Measurements from ENCODE around the gene ADAM12. TPM values are rescaled to one million over a fixed set of nuclear protein-coding genes. Genes with fewer than 3 reads are reported as not detected.

Gene ADAM12
- total and polyA plus RNA-seq, 9 of the 15 experiments (the other 6 are each of a cell fraction or from before 2014, with no cell fraction given): not detected

DNA sequence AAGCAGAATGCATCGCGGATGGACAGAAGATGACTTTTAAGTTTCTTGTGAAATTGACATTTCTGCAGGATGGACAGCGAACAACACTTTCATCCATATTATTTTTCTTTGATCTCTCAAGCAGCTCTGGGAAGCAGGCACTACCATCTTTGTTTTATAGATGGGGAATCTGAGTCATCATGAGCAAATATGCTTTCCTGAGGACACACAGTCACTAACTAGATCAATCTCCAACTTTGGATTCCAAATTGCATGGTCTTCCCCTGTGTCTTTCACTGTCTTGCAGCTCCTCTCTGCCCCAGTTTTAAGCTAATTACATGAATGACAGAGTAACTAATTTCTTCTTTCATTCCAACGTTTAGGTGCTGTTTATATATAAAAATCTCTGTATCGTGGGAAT, 201.5 kb downstream of the ADAM12 start (continued):
- TF ChIP-seq, protein P1, sequence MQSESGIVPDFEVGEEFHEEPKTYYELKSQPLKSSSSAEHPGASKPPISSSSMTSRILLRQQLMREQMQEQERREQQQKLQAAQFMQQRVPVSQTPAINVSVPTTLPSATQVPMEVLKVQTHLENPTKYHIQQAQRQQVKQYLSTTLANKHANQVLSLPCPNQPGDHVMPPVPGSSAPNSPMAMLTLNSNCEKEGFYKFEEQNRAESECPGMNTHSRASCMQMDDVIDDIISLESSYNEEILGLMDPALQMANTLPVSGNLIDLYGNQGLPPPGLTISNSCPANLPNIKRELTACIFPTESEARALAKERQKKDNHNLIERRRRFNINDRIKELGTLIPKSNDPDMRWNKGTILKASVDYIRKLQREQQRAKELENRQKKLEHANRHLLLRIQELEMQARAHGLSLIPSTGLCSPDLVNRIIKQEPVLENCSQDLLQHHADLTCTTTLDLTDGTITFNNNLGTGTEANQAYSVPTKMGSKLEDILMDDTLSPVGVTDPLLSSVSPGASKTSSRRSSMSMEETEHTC (IDR thresholded peaks at IDR 0.05): no peak
- TF ChIP-seq THRAP3 (IDR thresholded peaks at IDR 0.05; ENCODE audit: borderline replicate concordance) (no peak), ZNF175 (CRISPR knock-in tag; IDR thresholded peaks at IDR 0.05; ENCODE audit: low read depth) (no peak), RCOR1 (IDR thresholded peaks at IDR 0.05; ENCODE audit: borderline replicate concordance in 1 of 2, low read depth in 2 of 2, low read length in 2 of 2) (no peak), MED1 (CRISPR knock-in tag; IDR thresholded peaks at IDR 0.05; ENCODE audit: borderline replicate concordance) (no peak), BRF1 (IDR thresholded peaks at IDR 0.05; ENCODE audit: borderline replicate concordance, extremely low read depth, insufficient read length) (no peak), ELF1 (tag; IDR thresholded peaks at IDR 0.05) (no peak), ZKSCAN1 (IDR thresholded peaks at IDR 0.05; ENCODE audit: low read depth, low read length) (no peak)
- TF ChIP-seq, protein P2, sequence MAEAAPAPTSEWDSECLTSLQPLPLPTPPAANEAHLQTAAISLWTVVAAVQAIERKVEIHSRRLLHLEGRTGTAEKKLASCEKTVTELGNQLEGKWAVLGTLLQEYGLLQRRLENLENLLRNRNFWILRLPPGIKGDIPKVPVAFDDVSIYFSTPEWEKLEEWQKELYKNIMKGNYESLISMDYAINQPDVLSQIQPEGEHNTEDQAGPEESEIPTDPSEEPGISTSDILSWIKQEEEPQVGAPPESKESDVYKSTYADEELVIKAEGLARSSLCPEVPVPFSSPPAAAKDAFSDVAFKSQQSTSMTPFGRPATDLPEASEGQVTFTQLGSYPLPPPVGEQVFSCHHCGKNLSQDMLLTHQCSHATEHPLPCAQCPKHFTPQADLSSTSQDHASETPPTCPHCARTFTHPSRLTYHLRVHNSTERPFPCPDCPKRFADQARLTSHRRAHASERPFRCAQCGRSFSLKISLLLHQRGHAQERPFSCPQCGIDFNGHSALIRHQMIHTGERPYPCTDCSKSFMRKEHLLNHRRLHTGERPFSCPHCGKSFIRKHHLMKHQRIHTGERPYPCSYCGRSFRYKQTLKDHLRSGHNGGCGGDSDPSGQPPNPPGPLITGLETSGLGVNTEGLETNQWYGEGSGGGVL (CRISPR knock-in tag; IDR thresholded peaks at IDR 0.05): no peak
- TF ChIP-seq, protein P3, sequence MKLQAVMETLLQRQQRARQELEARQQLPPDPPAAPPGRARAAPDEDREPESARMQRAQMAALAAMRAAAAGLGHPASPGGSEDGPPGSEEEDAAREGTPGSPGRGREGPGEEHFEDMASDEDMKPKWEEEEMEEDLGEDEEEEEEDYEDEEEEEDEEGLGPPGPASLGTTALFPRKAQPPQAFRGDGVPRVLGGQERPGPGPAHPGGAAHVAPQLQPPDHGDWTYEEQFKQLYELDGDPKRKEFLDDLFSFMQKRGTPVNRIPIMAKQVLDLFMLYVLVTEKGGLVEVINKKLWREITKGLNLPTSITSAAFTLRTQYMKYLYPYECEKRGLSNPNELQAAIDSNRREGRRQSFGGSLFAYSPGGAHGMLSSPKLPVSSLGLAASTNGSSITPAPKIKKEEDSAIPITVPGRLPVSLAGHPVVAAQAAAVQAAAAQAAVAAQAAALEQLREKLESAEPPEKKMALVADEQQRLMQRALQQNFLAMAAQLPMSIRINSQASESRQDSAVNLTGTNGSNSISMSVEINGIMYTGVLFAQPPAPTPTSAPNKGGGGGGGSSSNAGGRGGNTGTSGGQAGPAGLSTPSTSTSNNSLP (IDR thresholded peaks at IDR 0.05; ENCODE audit: borderline replicate concordance, low read depth, low read length): no peak

Data from K562 (cell line).